K562 (cell line): ENCODE data around the gene ZFAND6. TPM values are rescaled to one million over a fixed set of nuclear protein-coding genes. Genes with fewer than 3 reads are reported as not detected.

Experiments
- ATAC-seq: fragments of 200-7000 bp; cut with Tn5 transposase; 3 replicates; pipeline ENCODE4 v1.9.1; 2020; ENCODE audit warnings: moderate library complexity
- BruUV-seq: library from RNA; stranded (reverse); fragments of 400-500 nt; replicated peaks from 2 replicates; lab custom pipeline; 2021; lab: Mats Ljungman, UMichigan
- CTCF ChIA-PET: fragments of 300-600 bp; formaldehyde crosslinking; extraction: SDS; loops from one replicate; lab custom pipeline; 2021; ENCODE audit warnings: low intra/inter-chr PET ratio; lab: Yijun Ruan, JAX
- POLR2A ChIA-PET: fragments of 300-600, 350-650 bp; sonication (Branson Sonifier 250); formaldehyde crosslinking; extraction: SDS; loops from one replicate; lab custom pipeline; 2021; ENCODE audit warnings: antibody characterized with exemption, inconsistent platforms; lab: Yijun Ruan, JAX
- DNase-seq, 4 experiments: peaks; one replicate each; pipeline versions ENCODE4 v3.0.0 to v3.0.0-alpha.2; 2011 to 2018; ENCODE audit warnings: low spot score in 3 of 4, mixed read lengths in 3 of 4; ENCODE audit errors: extremely low read depth in 1 of 4
- FAIRE-seq: peaks from 2 replicates; lab custom pipeline; 2011; peaks lifted over from hg19 to GRCh38; lab: Jason Lieb, UNC
- H2AFZ ChIP-seq: 2 replicates; pipeline ENCODE4 v1.6.0; 2011; ENCODE audit warnings: low read depth, low read length, control low read depth, inconsistent platforms
- H3K27ac ChIP-seq: fragments of 200-600 bp; 3 replicates; pipeline ENCODE4 v1.8.0; 2011; ENCODE audit warnings: low read depth, mild to moderate bottlenecking, control low read depth, inconsistent platforms, low read length, moderate library complexity, mixed read lengths; ENCODE audit errors: extremely low read depth
- H3K27me3 ChIP-seq, 2 experiments: fragments of 300-600 bp in 1 of 2; 2 replicates in 1 of 2; 3 replicates in 1 of 2; pipeline versions ENCODE4 v1.6.0 to v1.8.0; 2011; ENCODE audit warnings: inconsistent platforms in 2 of 2, low read length in 2 of 2, mild to moderate bottlenecking in 1 of 2, mixed read lengths in 1 of 2, moderate library complexity in 1 of 2; ENCODE audit not compliant: control insufficient read depth in 2 of 2, insufficient read depth in 2 of 2
- H3K36me3 ChIP-seq: fragments of 300-600 bp; 3 replicates; pipeline ENCODE4 v1.8.0; 2011; ENCODE audit warnings: mild to moderate bottlenecking, low read length, inconsistent platforms; ENCODE audit not compliant: control insufficient read depth, insufficient read depth
- H3K4me1 ChIP-seq, 2 experiments: fragments of 200-600 bp in 1 of 2; replicated peaks in 1 of 2; 2 replicates in 1 of 2; 3 replicates in 1 of 2; pipeline versions ENCODE4 v1.5.1 to v1.8.0; 2011; ENCODE audit warnings: inconsistent platforms in 2 of 2, low read length in 2 of 2, mild to moderate bottlenecking in 1 of 2, mixed read lengths in 1 of 2, moderate library complexity in 1 of 2; ENCODE audit not compliant: control insufficient read depth in 2 of 2, insufficient read depth in 2 of 2
- H3K4me2 ChIP-seq: 2 replicates; pipeline ENCODE4 v1.6.1; 2011; ENCODE audit warnings: low read length, control low read depth, inconsistent platforms, mixed read lengths; ENCODE audit not compliant: insufficient read depth
- H3K4me3 ChIP-seq: fragments of 200-600 bp; sonication (generic), shearing (Covaris generic); 2 replicates; pipeline ENCODE4 v1.5.1; 2016; ENCODE audit warnings: control low read depth, inconsistent platforms
- H3K79me2 ChIP-seq: fragments of 200-600 bp; 3 replicates; pipeline ENCODE4 v1.8.0; 2011; ENCODE audit warnings: low read length, inconsistent platforms; ENCODE audit not compliant: control insufficient read depth, insufficient read depth
- H3K9ac ChIP-seq, 2 experiments: 2 replicates each; pipeline versions ENCODE4 v1.6.0 to v1.6.1; 2011; ENCODE audit warnings: low read depth in 2 of 2, low read length in 2 of 2, control low read depth in 1 of 2, inconsistent platforms in 1 of 2, mild to moderate bottlenecking in 1 of 2, mixed read lengths in 1 of 2; ENCODE audit not compliant: insufficient read depth in 1 of 2
- H3K9me1 ChIP-seq: one replicate; pipeline ENCODE4 v1.6.0; 2011; ENCODE audit warnings: inconsistent platforms, mild to moderate bottlenecking, low read length, moderate library complexity; ENCODE audit not compliant: control insufficient read depth, insufficient read depth
- H3K9me3 ChIP-seq: replicated peaks from 2 replicates; pipeline ENCODE4 v1.5.1; 2011; ENCODE audit warnings: low read depth, low read length, inconsistent platforms; ENCODE audit not compliant: control insufficient read depth, insufficient read depth
- H4K20me1 ChIP-seq: replicated peaks from 2 replicates; pipeline ENCODE4 v1.6.1; 2011; ENCODE audit warnings: low read length, inconsistent platforms, mixed read lengths; ENCODE audit not compliant: control insufficient read depth, insufficient read depth
- BHLHE40 ChIP-seq: IDR thresholded peaks from 2 replicates; pipeline ENCODE4 v1.6.1; 2011; ENCODE audit warnings: low read length, improper control_type of control experiment
- CBX3 ChIP-seq, 2 experiments: IDR thresholded peaks; 1 replicate in 1 of 2; 2 replicates in 1 of 2; pipeline ENCODE4 v1.6.1; 2012; ENCODE audit warnings: inconsistent platforms in 2 of 2, low read length in 2 of 2, borderline replicate concordance in 1 of 2, control low read depth in 1 of 2
- FOXP1 ChIP-seq: sonication (generic); formaldehyde crosslinking; IDR thresholded peaks from 2 replicates; pipeline ENCODE4 v1.8.0; 2022; ENCODE audit warnings: mild to moderate bottlenecking, missing genetic modification reagents
- GABPB1 ChIP-seq: sonication (generic); formaldehyde crosslinking; IDR thresholded peaks from 2 replicates; pipeline ENCODE4 v1.8.0; 2022; ENCODE audit warnings: mild to moderate bottlenecking, missing genetic modification reagents
- KLF13 ChIP-seq: fragments of 450-650 bp; IDR thresholded peaks from 2 replicates; pipeline ENCODE4 v1.6.1; 2016; ENCODE audit warnings: missing genetic modification characterization, low read depth, mild to moderate bottlenecking, missing compliant biosample characterization, moderate library complexity, borderline replicate concordance
- MAFG ChIP-seq: fragments of 450-650 bp; conservative IDR thresholded peaks from 2 replicates; pipeline ENCODE4 v1.6.1; 2016; ENCODE audit warnings: missing genetic modification characterization, missing compliant biosample characterization
- RB1 ChIP-seq: fragments of 450-650 bp; IDR thresholded peaks from 2 replicates; pipeline ENCODE4 v1.6.1; 2017; ENCODE audit warnings: low read depth, mild to moderate bottlenecking
- SNIP1 ChIP-seq: fragments of 450-650 bp; IDR thresholded peaks from 2 replicates; pipeline ENCODE4 v1.7.1; 2017; ENCODE audit warnings: low read depth, mild to moderate bottlenecking
- SUPT5H ChIP-seq: fragments of 450-650 bp; IDR thresholded peaks from 2 replicates; pipeline ENCODE4 v1.6.1; 2016
- ZBTB33 ChIP-seq: sonication (generic); formaldehyde crosslinking; IDR thresholded peaks from 2 replicates; pipeline ENCODE4 v1.8.1; 2023; ENCODE audit warnings: mild to moderate bottlenecking, missing genetic modification reagents
- WGBS: fragments of 100-300 bp; shearing (Covaris generic); methylation state at CpG from one replicate; pipeline ENCODE4 v1.1.6; 2016; ENCODE audit warnings: low coverage, mixed read lengths; ENCODE audit not compliant: insufficient coverage; ENCODE audit errors: missing lambda C conversion rate; 5-methylcytosine and 5-hydroxymethylcytosine counted together
- in situ Hi-C: fragments of 300-500 bp; cut with MboI; formaldehyde crosslinking; loops from 4 replicates; pipeline ENCODE4 v1.15.0; 2018; ENCODE audit warnings: inconsistent platforms, mixed read lengths
- intact Hi-C: fragments of 100-400 bp; cut with micrococcal nuclease; formaldehyde crosslinking; loops from 2 replicates; pipeline ENCODE4 v1.14.2; 2022
- polyA plus RNA-seq, 8 experiments: library from polyadenylated mRNA; depleted of rRNA in 4 of 8; stranded (reverse) in 5 of 8; unstranded in 3 of 8; fragments of >200 nt; fragmentation: Nextera tagmentation in 2 of 8; fragmentation: Illumina TruSeq in 1 of 8; extraction: Ambion mirVana in 2 of 8; extraction: Trizol in 1 of 8; gene quantifications; 2 replicates each; pipeline versions ENCODE4 v1.2.1 to v1.2.3, GENCODE V29; 2011 to 2014; ENCODE audit warnings: inconsistent platforms in 1 of 8, missing spikeins in 1 of 8
- total RNA-seq, 7 experiments: library from RNA; depleted of rRNA in 6 of 7; stranded (reverse); fragments of >200 nt in 6 of 7; fragmentation: Illumina TruSeq in 2 of 7; extraction: Trizol in 2 of 7; gene quantifications; 2 replicates each; pipeline versions ENCODE4 v1.2.1 to v1.2.3, GENCODE V29; 2011 to 2021; ENCODE audit warnings: low replicate concordance in 1 of 7

Gene ZFAND6
- total and polyA plus RNA-seq, 9 of the 15 experiments (the other 6 are each of a cell fraction or from before 2014, with no cell fraction given) = 53.9 to 206 (median 88.9) TPM

GRCh38 chr15:80105193-80105592, 45.7 kb downstream of the ZFAND6 start:
- ChIA-PET CTCF (interaction anchor here (0.6 kb wide), 1 partner anchor 36 kb away, joined by 3 read pairs; no protein-coding TSS in a partner anchor), POLR2A (no interaction called here)
- WGBS = 52% methylated on average over 3 of the region's 3 CpGs
- Histone ChIP-seq H4K20me1 (no peaks in the 10 kb centered on the region), H3K36me3 (peaks cover 7% of the 10 kb centered on the region), H3K9ac (no peak overlapping the region), H3K79me2 (peaks cover 68% of the 10 kb centered on the region), H3K9me3 (no peaks in the 10 kb centered on the region), H2AFZ (no peak overlapping the region), H3K27ac (no peak overlapping the region), H3K4me2 (no peak overlapping the region), H3K4me1 (peaks cover 0 to 8% of the 10 kb centered on the region in 2 experiments; a peak in 2 of 5 replicates), H3K4me3 (no peak overlapping the region), H3K9me1 (no peaks in the 10 kb centered on the region), H3K27me3 (no peaks in the 10 kb centered on the region)
- intact Hi-C loops (no loop called here), in situ Hi-C loops (no loop called here)
- no peak for TF ChIP-seq FOXP1 (CRISPR knock-in tag)
- TF ChIP-seq CBX3 (IDR thresholded peaks at IDR 0.05; ENCODE audit: borderline replicate concordance in 1 of 2, low read length in 2 of 2) = no peak
- no peak for TF ChIP-seq BHLHE40
- TF ChIP-seq RB1 = no peak
- TF ChIP-seq GABPB1 (CRISPR knock-in tag) = no peak
- no peak for TF ChIP-seq ZBTB33
- no peak for TF ChIP-seq SNIP1
- no peak for TF ChIP-seq MAFG (tag)
- no peak for TF ChIP-seq KLF13 (tag)
- TF ChIP-seq SUPT5H = no peak
- ATAC-seq (no peak), FAIRE-seq (no peak), DNase-seq (no peak)
- BruUV-seq = no TSS peak
